ENCODE measurements around the gene SECISBP2L.

- no peak for TF ChIP-seq EZH2 (IDR thresholded peaks at IDR 0.05)
- no peak for TF ChIP-seq CTCF (IDR thresholded peaks at IDR 0.05)
- no peak for TF ChIP-seq EZH2phosphoT487 (IDR thresholded peaks at IDR 0.05)
Measured at GRCh38 chr15:49063402-49064280, 17.4 kb upstream of the SECISBP2L start.

Data from neural progenitor cell (in vitro differentiated cells).